SKM-1 (cell line): ENCODE data around the gene FSTL4.

Source experiments
- DNase-seq: peaks from one replicate; lab custom pipeline; 2025; ENCODE audit not compliant: unreplicated experiment; lab: John Stamatoyannopoulos, UW

FSTL4 gene

DNA sequence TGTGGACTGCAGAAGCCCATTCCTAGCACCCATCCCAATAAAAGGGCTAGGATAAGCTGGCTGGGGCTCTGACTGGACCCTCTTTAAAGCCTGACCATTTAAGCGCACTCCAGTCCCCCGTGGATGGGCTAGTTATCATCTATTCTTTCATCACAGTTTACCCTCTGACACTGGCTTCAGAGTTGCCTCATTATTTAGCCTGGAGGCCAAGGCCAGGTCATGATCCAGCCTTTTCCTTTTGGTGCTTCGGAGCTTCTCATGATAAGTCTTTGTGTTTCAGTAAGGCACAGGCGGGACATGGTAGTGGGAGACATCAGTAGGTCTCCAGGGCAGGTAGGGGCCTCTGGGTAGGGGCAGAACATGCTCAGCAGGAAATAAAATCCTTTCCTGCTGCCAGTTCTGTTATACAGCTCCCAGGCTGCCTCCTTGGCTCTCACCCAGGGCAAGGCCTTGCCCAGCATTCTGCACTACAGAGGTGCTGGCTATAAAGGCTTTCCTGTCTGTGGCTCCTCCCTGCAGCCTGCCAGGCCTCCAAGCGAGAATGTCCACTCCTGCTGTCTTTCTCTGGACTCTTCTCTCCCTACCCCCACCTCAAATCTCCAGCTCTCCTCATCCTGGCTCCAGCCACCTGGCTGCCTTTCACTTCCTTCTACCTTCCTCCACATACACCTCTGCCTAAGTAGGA is 128.8 kb downstream of the FSTL4 start:
- no peak for DNase-seq

DNA sequence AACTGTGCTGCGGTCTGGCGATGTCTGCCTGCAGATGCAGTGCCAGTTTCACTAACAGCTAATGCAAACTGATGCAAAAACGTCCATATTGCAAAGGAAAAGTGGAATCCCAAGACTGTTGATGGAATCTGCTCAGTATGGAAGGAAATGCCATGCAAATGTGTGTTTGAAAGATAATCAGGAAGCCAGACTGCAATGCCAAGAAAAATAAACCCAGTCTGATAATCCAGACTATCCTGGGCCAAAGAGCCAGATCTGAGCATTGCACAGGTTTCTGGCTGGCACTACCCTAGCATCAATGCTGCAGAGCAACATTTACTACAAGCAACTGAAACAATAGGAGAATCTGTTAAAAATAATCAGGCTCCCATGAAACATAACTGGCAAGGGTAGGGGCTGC is 130.3 kb downstream of the FSTL4 start:
- no peak for DNase-seq

DNA sequence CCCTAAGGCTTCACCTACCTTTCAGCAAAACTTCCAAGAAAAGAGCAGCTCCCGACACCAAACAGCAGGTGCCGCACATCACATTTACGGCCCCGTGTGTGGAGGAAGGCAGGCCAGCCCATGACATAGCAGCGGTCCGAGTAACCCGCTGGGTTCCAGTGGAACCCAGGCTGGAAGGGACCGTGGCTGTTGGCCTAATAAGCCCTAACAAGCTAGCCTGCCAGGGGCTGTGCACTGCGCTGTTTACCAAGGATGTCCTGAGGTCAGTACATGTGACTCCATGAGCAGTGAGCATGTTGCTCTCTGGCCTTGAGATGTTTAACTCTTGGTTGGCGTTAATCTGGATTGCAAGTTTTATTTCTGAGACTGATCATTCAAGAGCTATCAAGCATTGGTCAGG is 131.5 kb downstream of the FSTL4 start:
- no peak for DNase-seq

DNA sequence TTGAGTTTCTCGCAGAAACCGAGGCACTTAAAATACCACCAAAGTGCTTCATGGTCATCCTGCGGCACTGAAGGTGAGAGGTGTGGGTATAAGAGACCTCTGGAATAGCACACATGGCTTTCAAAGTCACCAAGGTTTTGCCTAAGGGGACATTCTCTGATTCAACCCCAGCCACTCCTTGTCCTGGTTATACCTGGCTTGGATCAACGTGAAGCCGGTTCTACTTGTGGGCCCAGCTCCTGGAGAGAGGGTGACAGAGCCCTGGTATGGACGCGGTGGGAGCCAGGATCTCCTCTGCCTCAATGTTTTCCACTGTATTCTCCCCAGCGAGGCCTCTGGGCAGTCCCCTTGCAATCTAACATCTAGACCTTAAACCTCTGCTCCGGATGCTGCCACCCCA is 132.0 kb downstream of the FSTL4 start:
- no peak for DNase-seq

DNA sequence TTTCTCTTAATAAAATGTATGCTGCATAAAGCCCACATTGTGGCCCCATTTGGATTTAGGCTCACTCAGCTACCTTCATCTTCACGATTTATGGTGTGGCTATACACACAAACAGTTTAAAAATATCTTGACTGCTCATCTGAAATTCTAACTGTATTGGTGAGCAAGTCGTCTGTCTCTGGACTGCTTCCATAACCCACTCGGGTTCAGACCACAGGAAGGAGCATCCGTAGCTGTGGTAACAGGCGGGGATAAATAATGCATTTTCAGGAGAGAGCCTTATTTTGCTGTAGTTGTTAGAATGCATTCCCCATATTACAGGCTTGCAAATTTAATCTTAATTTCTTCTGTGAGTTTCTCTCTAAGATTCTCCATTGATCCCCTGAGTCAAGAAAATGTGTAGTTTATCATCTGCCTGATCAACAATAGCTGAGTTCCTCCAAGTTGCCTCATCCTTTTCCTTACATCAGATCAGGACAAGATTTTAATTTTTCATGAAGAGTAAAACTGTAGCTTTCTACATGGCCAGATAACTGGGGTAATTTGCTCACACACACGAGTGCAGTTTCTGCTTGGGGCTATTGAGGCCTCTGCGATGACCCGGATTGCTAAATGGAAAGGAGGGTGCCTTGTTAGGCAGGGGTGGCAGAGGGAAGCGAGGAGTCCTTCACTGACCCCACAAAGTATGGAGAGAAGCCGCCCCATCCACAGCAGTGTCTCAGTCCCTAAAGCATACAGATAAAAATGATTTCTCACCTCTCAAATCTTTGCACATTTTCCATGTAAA is 133.9 kb downstream of the FSTL4 start:
- DNase-seq = no peak

DNA sequence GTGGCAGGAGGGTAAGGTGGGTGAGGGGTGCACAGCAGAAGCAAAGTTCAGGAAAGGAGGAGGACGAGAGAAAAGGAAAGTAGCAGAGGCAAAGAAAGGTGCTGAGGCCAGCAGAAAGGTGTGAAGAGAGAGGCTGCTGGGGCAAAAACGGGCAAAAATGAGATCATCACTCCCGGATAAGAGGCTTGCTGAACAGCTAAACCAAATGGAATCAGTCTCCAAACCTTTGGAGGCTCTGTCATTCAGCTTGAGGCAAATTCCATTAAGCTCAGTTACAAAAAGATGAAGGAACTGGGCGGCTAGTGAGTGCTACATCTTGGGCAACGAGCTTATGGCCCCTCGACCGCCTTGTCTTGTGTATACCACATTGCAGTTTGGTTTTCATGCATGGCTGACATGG is 136.4 kb downstream of the FSTL4 start:
- DNase-seq = no peak

DNA sequence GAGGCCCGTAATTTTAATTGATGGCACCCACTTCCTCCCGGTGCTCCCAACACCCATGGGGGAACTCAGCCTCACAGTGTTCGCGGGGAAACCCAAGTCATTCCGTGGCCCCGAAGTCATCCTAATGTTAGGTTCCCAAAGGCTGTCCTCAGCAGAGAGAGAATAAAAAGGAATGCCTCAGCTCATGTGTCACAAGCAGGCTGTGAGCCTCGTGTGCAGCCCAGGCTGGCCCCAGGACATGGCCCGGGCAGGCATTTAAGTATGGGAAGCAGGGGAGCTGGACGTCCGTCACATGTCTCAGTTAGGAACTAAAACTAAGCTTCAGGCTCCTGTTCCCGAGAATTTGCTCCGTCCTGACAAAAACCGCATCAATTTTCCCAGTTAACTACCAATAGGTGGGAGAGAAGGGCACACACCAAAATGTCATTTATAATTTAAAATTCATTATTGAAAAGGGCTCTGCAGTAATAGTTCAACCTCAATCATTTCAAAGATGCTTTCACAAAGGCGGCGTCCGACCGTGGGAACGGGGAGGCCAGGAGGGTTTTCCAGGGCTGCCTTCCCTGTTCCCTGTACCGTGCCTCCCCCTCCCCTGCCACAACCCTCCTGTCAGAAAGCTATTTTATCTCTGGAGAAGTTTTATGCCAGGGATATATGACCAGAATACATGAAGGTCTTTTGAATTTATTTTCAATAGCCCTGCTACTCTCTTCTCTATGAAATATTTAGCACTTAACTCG is 137.3 kb downstream of the FSTL4 start:
- no peak for DNase-seq

DNA sequence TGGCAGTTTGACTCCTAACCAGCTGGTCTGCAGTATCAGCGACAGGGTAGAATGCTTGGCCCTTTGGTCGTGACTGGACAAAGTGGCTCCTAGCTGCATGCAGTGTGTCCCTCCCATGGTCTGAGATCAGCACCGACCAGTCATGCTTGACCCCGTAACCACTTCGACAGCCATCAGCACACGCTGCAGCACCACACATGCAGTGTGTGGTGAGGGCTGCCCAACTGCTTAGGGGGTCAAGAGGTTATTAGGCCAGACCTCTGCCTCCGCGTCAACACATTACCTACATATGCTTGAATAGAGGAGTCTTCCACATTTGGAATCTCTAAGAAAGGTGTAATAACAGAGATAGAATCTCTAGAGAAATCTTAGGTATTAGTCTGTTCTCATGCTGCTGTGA is 139.1 kb downstream of the FSTL4 start:
- DNase-seq = no peak

DNA sequence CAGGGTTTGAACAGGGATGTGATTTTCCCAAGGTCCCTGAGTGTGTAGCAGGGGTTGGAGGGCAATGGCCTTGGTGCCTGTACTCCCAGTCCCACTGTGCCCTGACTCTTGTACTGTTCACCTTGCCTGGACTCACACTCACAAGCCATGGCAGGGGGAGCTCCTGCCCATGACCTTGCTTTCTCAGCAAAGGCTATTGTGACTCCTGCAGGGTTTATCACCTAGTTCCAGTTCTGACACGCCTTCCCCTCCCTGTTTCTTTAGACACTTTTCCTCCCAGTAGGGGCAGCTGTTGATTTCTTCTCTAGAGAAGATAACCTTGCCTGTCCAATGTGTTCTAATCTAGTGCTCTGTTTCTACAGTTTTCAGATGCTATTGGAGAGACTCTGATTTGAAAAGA is 139.5 kb downstream of the FSTL4 start:
- no peak for DNase-seq

DNA sequence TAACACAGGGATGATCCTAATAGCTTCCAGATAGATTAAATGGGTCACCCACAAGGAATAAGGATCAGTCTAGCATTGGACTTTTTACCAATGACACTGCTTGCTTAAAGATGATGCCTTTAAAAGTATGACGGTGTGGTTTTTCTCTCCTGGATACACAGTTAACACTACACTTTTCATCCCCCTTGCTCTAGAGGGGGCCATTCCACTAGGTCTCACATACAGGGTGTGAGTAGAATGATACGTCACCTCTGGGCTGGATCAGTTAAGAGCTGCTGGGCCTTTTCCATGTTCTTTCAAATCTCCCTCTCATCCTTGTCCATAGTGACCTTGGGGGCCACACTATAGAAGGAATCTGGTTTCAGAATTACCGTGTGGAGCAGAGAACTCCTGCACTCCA is 140.6 kb downstream of the FSTL4 start:
- DNase-seq = no peak

DNA sequence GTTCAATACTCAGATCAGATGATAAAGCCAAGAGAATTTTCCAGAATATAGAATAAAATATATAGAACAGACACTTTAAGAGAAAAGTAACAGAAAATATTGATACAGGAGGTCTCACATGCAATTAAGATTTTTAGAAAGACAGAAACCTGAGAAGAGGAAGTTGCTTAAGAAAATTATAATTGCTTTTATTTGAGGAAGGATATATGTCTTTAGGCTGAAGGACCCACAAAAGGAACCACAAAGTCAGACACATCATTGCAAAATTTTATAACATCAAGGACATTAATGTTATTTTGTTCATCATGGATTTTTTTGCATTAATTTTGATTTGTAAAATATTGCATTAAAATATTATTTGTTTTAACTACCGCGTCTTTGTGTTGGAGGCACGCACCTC is 141.5 kb downstream of the FSTL4 start:
- no peak for DNase-seq

DNA sequence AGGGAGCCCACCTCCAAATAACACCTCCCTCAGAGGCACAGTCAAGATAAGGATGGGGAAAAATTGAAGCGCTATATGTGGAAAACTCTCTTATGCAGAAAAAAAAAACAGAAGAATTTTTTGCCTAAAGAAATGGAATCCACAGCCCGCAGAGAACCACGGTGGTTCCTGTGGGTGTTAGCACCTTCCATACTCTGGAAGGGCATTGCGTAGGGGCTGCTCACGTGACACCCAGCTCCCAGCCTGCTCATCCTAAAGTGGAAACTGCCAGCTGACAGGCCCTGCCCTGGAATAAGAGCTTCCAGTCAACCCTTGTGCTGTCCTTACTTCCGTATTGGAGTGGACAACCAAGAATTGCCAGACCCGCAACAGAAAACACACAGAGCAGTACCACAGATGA is 142.5 kb downstream of the FSTL4 start:
- no peak for DNase-seq

DNA sequence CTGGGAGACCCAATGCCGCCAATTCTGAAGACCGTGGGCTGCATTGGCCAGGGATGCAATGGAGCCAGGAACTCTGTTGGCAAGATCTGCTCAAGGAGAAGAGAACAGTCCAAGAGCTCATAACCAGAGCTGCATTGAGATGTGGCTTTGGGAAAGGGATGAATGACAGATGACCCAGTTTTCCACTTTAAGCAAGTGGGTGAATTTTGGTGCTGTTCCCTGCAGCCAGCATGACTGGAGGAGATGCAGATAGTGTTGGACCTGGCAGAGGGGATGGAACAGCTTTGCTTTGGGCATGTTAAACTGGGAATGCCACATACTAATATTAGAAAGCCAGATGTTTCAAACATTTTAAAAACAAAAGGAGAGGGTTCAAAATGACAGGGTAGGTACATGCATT is 143.1 kb downstream of the FSTL4 start:
- DNase-seq = no peak

DNA sequence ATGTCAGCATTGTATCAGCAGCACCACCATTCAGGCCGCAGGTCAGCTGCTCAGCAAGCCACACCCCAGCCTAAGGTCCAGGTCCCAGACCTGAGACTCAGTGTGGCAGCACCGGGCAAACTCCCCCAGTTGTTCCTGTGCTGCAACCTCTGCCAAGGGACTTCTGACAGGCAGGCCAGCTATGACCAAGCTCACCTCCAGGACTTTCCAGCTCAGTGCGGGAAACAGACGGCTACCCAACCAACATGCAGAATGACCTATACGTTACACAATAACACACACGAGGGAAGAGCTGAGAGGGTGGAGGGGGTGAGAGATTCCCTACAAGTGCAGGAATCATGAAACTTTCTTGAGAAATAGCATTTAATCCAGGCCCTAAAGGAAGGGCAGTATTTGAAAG is 143.7 kb downstream of the FSTL4 start:
- no peak for DNase-seq

DNA sequence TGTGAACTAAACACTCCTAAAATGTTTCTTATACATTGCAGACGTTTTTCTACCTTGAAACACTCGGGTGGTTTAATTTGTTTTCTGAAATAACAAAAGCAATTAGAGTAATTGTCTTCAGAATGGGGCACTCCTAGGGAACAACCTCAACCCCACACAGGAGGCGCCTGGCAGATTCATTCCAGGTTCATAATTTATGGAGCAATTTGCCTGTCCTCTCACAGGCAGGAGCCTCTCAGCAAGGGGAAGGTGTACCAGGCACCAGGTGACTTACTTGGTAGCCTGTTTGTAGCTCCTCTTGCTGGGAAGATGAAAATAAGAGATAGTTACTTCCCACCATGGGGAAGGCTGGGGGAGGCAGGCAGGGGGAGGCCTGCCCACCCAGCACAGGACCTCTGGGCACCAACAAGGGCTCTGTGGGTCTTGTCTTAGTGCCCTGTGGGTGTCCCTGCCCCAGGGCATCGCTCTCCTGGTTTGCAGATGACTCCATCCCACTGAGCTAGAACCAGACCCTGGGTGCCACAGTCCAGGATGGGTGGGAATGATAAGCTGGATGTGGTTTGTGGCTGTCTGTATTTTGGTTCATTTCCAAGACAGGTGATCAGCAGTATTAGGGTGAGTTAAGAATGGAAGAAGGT is 144.4 kb downstream of the FSTL4 start:
- DNase-seq = no peak

DNA sequence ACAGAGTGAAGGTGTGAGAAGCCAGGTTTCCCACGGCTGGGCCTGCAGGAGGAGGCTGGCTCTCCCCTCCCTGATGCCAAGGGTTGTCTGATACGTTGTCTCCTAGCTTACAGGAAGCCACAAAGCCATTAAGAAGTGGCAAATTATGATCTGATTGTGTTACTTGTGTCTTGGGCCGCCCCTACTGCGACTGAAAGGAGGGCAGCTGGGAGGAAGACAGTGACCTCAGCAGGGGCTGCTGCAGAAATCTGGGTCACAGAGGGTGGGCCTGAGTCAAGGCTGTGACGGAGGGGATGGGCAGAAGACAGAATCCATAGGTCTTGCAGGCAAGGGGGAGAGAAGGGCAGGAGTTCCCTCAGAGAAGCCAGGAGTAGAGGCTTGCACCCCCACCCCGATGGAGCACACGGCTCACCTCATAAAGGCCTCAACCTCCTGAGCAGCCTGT is 145.0 kb downstream of the FSTL4 start:
- DNase-seq = no peak

DNA sequence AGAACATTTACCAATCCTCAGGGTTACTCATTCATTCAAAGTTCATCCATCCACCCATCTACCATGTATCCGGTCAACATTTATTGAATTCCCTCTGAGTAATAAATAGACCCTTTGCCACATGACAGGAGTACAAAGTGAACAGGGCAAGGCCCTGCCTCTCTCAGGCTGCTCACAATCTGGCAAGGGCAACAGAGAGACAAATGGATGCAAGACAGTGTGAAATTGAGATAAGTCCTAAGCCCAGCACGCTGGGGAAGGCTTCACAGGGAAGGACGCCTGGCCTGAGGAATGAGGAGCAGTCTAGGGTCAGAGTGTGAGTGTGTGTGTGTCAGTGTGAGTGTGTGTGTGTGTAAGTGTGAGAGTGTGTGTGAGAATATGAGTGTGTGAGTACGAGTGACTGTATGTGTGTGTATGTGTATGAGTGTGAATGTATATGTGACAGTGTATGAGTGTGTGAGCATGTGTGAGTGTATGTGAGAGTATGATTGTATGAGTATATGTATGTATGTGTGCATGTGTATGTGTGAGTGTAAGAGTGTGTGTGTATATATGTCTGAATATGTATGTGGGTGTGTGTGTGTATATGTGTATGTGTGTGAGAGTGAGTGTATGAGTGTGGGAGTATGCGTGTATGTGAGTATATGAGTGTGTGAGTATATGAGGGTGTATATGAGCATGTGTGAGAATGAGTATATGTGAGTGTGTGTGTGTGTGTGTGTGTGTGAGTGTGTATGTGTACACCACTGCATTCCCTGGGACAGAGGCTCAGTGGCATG is 145.6 kb downstream of the FSTL4 start:
- DNase-seq = no peak

DNA sequence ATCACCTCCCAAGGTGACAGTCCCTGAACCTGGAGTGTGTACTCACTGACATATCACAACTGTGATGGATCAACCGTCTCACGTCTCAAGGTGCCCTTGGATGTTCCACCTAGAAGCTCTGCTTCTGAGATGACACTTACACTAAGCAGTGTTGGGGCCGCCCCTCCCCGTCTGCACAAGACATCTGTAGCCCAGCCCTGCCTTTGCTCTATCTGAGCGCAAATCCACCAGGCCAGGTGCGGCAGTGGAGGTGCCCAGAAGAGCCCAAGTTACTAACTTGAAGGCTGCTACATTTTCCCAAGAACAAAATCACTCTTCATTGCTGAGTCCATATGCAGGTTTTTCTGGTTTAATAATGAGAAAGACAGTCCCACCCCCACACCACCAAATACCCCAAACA is 148.3 kb downstream of the FSTL4 start:
- no peak for DNase-seq

DNA sequence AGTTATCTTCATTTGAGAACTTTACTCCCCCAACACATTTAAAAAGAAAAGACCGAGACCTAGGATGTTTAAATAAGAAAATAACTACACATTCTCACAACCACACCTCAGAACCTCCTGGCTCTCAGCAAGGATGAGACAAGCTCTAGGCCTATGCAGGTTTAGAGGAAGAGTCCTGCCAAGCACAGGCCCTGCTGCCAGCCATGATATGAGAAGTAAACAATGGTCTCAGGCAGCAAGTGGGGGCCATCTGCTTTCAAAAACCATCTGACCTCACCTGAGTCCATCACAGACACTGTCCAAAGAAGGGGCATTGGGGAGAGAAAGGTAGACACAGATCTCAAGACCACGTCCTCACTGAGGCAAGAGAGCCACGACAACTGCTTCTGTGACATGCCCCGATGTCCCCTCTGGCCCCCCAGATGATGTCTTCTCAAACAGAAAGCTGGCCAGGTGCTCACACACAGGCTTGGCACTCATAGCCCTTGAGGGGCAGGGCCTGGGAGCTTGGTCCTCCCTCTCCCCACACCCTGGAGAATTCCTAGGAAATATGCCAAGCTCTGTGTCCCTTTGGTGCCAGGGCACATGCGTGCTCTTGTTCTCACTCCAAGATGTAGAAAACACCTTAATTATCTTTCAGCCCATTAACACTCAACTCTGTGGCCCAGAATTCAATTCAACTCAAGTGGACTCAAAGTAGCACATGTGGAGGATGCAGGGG is 150.4 kb downstream of the FSTL4 start:
- no peak for DNase-seq

DNA sequence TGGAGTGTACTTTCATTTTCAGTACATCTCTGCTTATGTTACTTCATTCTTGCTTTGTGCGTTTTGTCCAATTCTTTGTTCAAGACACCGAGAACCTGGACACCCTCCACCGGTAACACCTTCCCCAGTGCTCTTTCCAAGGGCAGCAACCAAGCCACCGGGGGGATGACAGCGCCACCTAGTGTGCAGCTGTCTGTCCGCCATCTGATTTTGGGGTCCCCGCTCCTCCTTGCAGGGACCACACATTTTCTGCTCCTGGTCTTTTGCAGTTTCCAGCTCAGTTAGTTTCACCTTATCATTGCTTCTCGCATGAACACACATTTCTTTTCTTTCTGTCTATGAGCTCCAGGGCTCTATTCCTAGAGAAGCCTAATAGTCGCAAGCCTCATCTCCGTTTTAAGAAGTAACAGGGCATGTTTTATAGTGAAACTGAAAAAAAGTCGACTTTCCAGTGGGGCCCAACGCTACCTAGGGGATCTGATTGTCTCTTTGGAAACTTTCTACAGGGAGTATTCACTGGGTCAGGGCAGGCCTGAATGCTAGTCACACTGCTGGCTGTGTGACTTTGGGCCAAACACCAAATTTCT is 152.1 kb downstream of the FSTL4 start:
- DNase-seq = no peak
